ENCODE data around the gene C11orf54. TPM values are rescaled to one million over a fixed set of nuclear protein-coding genes. Genes with fewer than 3 reads are reported as not detected.
A peak's percentile ranks its signal among the peaks of the same experiment; 100 is the strongest.

Gene C11orf54
- total RNA-seq, 1 experiment from 2014 or later, result 17.1 TPM

DNA sequence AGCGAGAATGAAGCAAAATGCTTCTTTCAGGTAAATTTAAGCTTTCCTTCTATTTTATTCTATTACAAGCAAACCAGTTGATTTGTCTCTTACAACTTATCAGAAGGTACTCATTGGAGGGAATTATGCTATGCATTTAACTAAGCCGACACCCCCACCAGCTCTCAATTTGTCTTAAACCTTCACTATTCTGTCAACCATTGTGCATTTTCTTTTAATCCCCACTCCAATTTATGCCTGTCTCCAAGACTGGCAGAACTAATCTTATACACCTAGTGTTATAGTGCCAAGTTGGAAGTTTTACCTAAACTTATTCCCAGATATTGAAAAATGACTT lies 12.7 kb upstream of the C11orf54 start:
- Mint-ChIP-seq H3K27me3 (ENCODE audit: unreplicated experiment) (no peaks in the 10 kb centered on the region), H3K4me3 (ENCODE audit: low read depth, unreplicated experiment) (no peak overlapping the region), H3K36me3 (ENCODE audit: insufficient read depth, unreplicated experiment) (peaks cover 55% of the 10 kb centered on the region), H3K4me1 (ENCODE audit: low read depth, unreplicated experiment) (no peaks in the 10 kb centered on the region), H3K27ac (ENCODE audit: unreplicated experiment) (peak overlapping the region; percentile 52), H3K9me3 (ENCODE audit: low read depth, unreplicated experiment) (no peaks in the 10 kb centered on the region)
- CTCF ChIA-PET, result no interaction called here
- intact Hi-C loops (cut with micrococcal nuclease; ENCODE audit: unreplicated experiment), result no loop called here
- TF ChIP-seq, protein P1, sequence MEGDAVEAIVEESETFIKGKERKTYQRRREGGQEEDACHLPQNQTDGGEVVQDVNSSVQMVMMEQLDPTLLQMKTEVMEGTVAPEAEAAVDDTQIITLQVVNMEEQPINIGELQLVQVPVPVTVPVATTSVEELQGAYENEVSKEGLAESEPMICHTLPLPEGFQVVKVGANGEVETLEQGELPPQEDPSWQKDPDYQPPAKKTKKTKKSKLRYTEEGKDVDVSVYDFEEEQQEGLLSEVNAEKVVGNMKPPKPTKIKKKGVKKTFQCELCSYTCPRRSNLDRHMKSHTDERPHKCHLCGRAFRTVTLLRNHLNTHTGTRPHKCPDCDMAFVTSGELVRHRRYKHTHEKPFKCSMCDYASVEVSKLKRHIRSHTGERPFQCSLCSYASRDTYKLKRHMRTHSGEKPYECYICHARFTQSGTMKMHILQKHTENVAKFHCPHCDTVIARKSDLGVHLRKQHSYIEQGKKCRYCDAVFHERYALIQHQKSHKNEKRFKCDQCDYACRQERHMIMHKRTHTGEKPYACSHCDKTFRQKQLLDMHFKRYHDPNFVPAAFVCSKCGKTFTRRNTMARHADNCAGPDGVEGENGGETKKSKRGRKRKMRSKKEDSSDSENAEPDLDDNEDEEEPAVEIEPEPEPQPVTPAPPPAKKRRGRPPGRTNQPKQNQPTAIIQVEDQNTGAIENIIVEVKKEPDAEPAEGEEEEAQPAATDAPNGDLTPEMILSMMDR (IDR thresholded peaks at IDR 0.05; ENCODE audit: unreplicated experiment), result no peak
- DNase-seq, result no peak
- BruUV-seq (replicated peaks), result no TSS peak

DNA sequence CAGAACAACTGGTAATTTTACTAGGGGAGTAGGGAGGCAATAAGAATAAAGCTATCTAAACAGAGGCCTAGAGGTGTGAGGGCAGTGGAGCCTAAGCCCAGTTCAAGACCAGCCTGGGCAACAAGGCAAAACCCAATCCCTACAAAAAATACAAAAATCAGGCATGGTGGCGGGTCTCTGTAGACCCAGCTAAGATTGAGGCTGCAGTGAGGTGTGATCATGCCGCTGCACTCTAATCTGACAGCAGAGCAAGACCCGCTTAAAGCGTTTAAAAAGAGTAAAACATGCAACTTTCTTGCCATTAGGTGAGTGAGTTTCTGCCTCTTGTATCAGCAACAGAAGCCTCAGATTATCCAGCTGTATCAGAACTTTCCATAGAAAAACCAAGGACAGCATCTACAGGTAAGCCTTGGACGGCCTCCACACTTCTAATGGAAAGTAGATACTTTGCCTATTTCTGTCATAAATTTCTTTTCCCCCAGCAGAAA lies 12.3 kb upstream of the C11orf54 start:
- Mint-ChIP-seq H3K27ac (ENCODE audit: unreplicated experiment) (peak overlapping the region; percentile 52), H3K27me3 (ENCODE audit: unreplicated experiment) (no peaks in the 10 kb centered on the region), H3K36me3 (ENCODE audit: insufficient read depth, unreplicated experiment) (peaks cover 56% of the 10 kb centered on the region), H3K4me1 (ENCODE audit: low read depth, unreplicated experiment) (no peaks in the 10 kb centered on the region), H3K4me3 (ENCODE audit: low read depth, unreplicated experiment) (no peak overlapping the region), H3K9me3 (ENCODE audit: low read depth, unreplicated experiment) (no peaks in the 10 kb centered on the region)
- intact Hi-C loops (cut with micrococcal nuclease; ENCODE audit: unreplicated experiment), result no loop called here
- CTCF ChIA-PET, result interaction anchor here (0.6 kb wide), 1 partner anchor 564 kb away, joined by 4 read pairs; no protein-coding TSS in a partner anchor
- no TSS peak for BruUV-seq (replicated peaks)
- TF ChIP-seq, protein P1 (IDR thresholded peaks at IDR 0.05; ENCODE audit: unreplicated experiment), result no peak
- DNase-seq, result no peak

DNA sequence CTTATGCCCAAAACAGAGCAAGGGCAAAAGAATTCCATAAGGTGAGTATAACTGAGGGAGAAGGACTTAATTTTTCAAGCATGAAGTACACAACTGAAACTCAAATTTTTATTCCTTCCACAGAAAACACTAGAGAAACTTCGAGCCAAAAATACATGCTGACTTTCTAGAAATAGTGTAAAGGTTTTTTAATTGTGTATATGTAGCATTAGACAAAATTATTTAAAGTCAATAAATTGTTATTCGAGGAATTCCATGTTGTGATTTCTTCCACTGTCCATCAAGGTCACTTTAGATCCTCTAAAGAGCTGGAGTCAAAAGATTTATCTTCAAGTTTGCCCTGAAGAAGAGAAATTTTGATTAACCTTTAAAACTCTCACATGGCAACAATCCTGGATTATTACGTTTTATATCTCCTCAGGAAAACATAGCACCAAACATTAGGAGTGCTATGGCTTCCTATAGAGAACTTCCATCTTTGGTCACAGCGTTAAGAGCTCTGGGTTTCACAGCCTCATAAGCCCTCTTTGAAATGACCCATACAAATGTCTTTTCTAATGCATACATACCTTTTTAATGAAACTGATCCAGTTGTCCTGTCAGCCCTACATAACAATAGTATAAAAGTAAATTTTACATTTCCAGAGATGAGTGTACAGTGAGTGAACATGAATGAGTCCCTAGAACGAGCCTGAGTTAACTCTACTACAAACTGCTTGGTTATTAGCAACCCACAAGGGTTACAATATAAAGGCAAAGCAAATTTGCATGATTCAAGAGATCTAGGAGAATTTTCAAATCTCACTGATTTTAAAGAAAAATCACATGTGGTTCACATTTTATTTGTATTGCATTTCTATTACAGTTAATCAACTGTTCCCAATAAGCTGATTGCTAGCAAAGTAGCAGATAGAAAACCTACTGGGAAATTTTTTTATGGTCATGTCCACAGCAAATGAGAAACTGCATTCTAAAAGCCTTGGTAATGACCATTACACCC lies 11.1 kb upstream of the C11orf54 start:
- Mint-ChIP-seq H3K4me3 (ENCODE audit: low read depth, unreplicated experiment) (no peak overlapping the region), H3K27me3 (ENCODE audit: unreplicated experiment) (no peaks in the 10 kb centered on the region), H3K36me3 (ENCODE audit: insufficient read depth, unreplicated experiment) (peaks cover 68% of the 10 kb centered on the region), H3K9me3 (ENCODE audit: low read depth, unreplicated experiment) (no peaks in the 10 kb centered on the region), H3K27ac (ENCODE audit: unreplicated experiment) (no peak overlapping the region), H3K4me1 (ENCODE audit: low read depth, unreplicated experiment) (no peaks in the 10 kb centered on the region)
- TF ChIP-seq, protein P1 (IDR thresholded peaks at IDR 0.05; ENCODE audit: unreplicated experiment), result no peak
- DNase-seq, result no peak
- intact Hi-C loops (cut with micrococcal nuclease; ENCODE audit: unreplicated experiment), result no loop called here
- CTCF ChIA-PET, result interaction anchor here (0.6 to 0.7 kb wide), 2 partner anchors 279 to 563 kb away, joined by 4 read pairs; no protein-coding TSS in a partner anchor
- no TSS peak for BruUV-seq (replicated peaks)

- H3K4me3 Mint-ChIP-seq (ENCODE audit: low read depth, unreplicated experiment), result no peak overlapping the region
- CTCF ChIA-PET, result interaction anchor here (0.6 kb wide), 1 partner anchor 13 kb away, joined by 3 read pairs; no protein-coding TSS in a partner anchor
- no peak overlapping the region for H3K27ac Mint-ChIP-seq (ENCODE audit: unreplicated experiment)
- no peaks in the 10 kb centered on the region for H3K27me3 Mint-ChIP-seq (ENCODE audit: unreplicated experiment)
- DNase-seq, result no peak
- BruUV-seq (replicated peaks), result no TSS peak
- intact Hi-C loops (cut with micrococcal nuclease; ENCODE audit: unreplicated experiment), result no loop called here
- no peaks in the 10 kb centered on the region for H3K9me3 Mint-ChIP-seq (ENCODE audit: low read depth, unreplicated experiment)
- H3K36me3 Mint-ChIP-seq (ENCODE audit: insufficient read depth, unreplicated experiment), result peaks cover 83% of the 10 kb centered on the region
- peaks cover under 1% of the 10 kb centered on the region for H3K4me1 Mint-ChIP-seq (ENCODE audit: low read depth, unreplicated experiment)
- TF ChIP-seq, protein P1 (IDR thresholded peaks at IDR 0.05; ENCODE audit: unreplicated experiment), result no peak
Observed at GRCh38 chr11:93732237-93732892, 9.1 kb upstream of the C11orf54 start.
